Lung (tissue), 12 donors: Measurements from ENCODE around the gene SRPX. TPM values are rescaled to one million over a fixed set of nuclear protein-coding genes. Genes with fewer than 3 reads are reported as not detected.

Source experiments
- ATAC-seq: fragments of 200-7000 bp; cut with Tn5 transposase; one replicate; pipeline ENCODE4 v1.9.1; 2020; ENCODE audit warnings: moderate number of reproducible peaks; ENCODE audit not compliant: insufficient read depth, low FRiP score
- DNase-seq, 3 donors: peaks; one replicate each; pipeline ENCODE4 v3.0.0-alpha.2; 2013 to 2017
- H3K27ac ChIP-seq, 2 donors: one replicate each; pipeline ENCODE4 v1.5.1; 2013; ENCODE audit warnings: mild to moderate bottlenecking in 2 of 2, moderate library complexity in 2 of 2, control low read depth in 1 of 2, inconsistent platforms in 1 of 2, low read depth in 1 of 2, low read length in 1 of 2
- H3K27me3 ChIP-seq, 3 donors: one replicate each; pipeline ENCODE4 v1.5.1; 2013; ENCODE audit warnings: low read length in 2 of 3; ENCODE audit not compliant: control insufficient read depth in 3 of 3, insufficient read depth in 3 of 3
- H3K36me3 ChIP-seq, 4 donors: one replicate each; pipeline ENCODE4 v1.5.1; 2013; ENCODE audit warnings: low read length in 4 of 4, mild to moderate bottlenecking in 1 of 4, moderate library complexity in 1 of 4; ENCODE audit not compliant: control insufficient read depth in 4 of 4, insufficient read depth in 4 of 4
- H3K4me1 ChIP-seq, 5 donors: one replicate each; pipeline ENCODE4 v1.5.1; 2013; ENCODE audit warnings: low read length in 5 of 5, mild to moderate bottlenecking in 2 of 5, moderate library complexity in 1 of 5; ENCODE audit not compliant: control insufficient read depth in 5 of 5, insufficient read depth in 5 of 5
- H3K4me3 ChIP-seq: one replicate; pipeline ENCODE4 v1.5.1; 2013; ENCODE audit warnings: mild to moderate bottlenecking, control low read depth, moderate library complexity
- H3K9ac ChIP-seq, 2 donors: one replicate each; pipeline ENCODE4 v1.5.1; 2013; ENCODE audit warnings: low read length in 2 of 2, control low read depth in 1 of 2; ENCODE audit not compliant: insufficient read depth in 1 of 2
- H3K9me3 ChIP-seq, 4 donors: one replicate each; pipeline ENCODE4 v1.5.1; 2013; ENCODE audit warnings: low read length in 3 of 4, mild to moderate bottlenecking in 1 of 4, moderate library complexity in 1 of 4; ENCODE audit not compliant: control insufficient read depth in 4 of 4, insufficient read depth in 3 of 4
- CTCF ChIP-seq: IDR thresholded peaks from 2 replicates; pipeline ENCODE4 v1.5.1; 2012; ENCODE audit warnings: mild to moderate bottlenecking; ENCODE audit errors: control extremely low read depth, extremely low read depth
- WGBS, 2 donors: extraction: QIAGEN DNeasy Blood & Tissue Kit; methylation state at CpG; one replicate each; pipeline ENCODE4 v1.1.7; 2013; 5-methylcytosine and 5-hydroxymethylcytosine counted together
- polyA plus RNA-seq, 2 donors: library from polyadenylated mRNA; stranded (reverse); fragments of 200-250 nt; gene quantifications; one replicate each; pipeline ENCODE4 v1.2.1, GENCODE V29; 2013
- total RNA-seq, 2 donors: library from RNA; depleted of rRNA in 1 of 2; stranded (reverse); fragments of >200 nt in 1 of 2; gene quantifications; one replicate each; pipeline ENCODE4 v1.2.1, GENCODE V29; 2014 to 2021
- donor health status: control.
- donor health status: control.
- donor health status: Bipolar disorder and iron deficiency.
- donor health status: healthy.
- donor health status: DM: yes; HTN: yes; CAD: no.

SRPX gene
- total and polyA plus RNA-seq, 4 donors, result 43.4 to 71.0 (median 46.3) TPM

DNA sequence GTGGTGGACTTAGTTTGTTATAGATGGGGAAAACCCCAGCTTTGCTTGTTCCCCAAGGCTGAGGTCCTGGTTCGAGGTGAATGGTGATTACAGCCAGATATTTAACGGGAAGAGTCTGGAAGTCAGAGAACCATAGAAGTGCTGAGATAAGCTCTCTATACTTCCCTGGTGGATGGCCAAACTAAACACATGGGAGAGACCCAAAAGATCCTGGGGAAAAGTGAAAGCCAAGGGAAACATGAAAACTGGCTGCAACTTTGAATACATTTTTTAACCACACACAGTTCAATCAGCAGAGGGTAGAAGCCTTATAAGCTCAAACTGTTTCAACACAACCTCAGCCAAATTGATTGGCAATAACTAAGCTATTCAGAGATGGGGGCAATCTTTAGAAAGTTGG is 29.3 kb upstream of the SRPX start:
- 42 to 72% methylated on average over 2 of the region's 2 CpGs for WGBS, 2 donors
- H3K36me3 ChIP-seq, result no peaks in the 10 kb centered on the region
- no peak for TF ChIP-seq CTCF

GRCh38 chrX:38247051-38247450 is 26.4 kb upstream of the SRPX start:
- Histone ChIP-seq H3K36me3 (no peaks in the 10 kb centered on the region), H3K4me3 (no peak overlapping the region), H3K9me3 (no peaks in the 10 kb centered on the region), H3K4me1 (no peaks in the 10 kb centered on the region), H3K9ac (no peak overlapping the region), H3K27ac (no peak overlapping the region), H3K27me3 (peaks cover 4 to 23% (median 5%) of the 10 kb centered on the region in 3 donors)
- no peak for DNase-seq
- 91 to 100% methylated on average over 2 of the region's 2 CpGs for WGBS, 2 donors
- ATAC-seq, result no peak
- TF ChIP-seq CTCF, result no peak

More for the DNA sequence above, 29.3 kb upstream of the SRPX start:
- no peak for ATAC-seq
- Histone ChIP-seq H3K4me1 (no peaks in the 10 kb centered on the region), H3K9ac (no peak overlapping the region), H3K27me3 (peaks cover 4 to 12% (median 9%) of the 10 kb centered on the region in 3 donors), H3K27ac (no peak overlapping the region), H3K9me3 (no peaks in the 10 kb centered on the region), H3K4me3 (no peak overlapping the region)
- DNase-seq, result peak in 2 of 3 donors; percentile 11 to 47

- DNase-seq (no peak), ATAC-seq (no peak)
- Histone ChIP-seq H3K36me3 (no peaks in the 10 kb centered on the region), H3K4me3 (no peak overlapping the region), H3K9ac (no peak overlapping the region), H3K9me3 (no peaks in the 10 kb centered on the region), H3K27me3 (peaks cover 0 to 18% (median 0%) of the 10 kb centered on the region in 3 donors), H3K27ac (no peak overlapping the region), H3K4me1 (no peaks in the 10 kb centered on the region)
- TF ChIP-seq CTCF, result no peak
- 83 to 92% methylated on average over 2 of the region's 2 CpGs for WGBS, 2 donors
Observed at GRCh38 chrX:38240541-38240940, 19.9 kb upstream of the SRPX start.
